Loucy (cell line): ENCODE data around the gene TMEM134.

ENCODE experiments used
- H2AFZ ChIP-seq: fragments of 200-600 bp; sonication (generic); 2 replicates; pipeline ENCODE4 v1.6.0; 2016; ENCODE audit warnings: antibody characterized with exemption, mild to moderate bottlenecking, low read length, moderate library complexity
- H3F3A ChIP-seq: fragments of 200-600 bp; 2 replicates; pipeline ENCODE4 v1.6.0; 2016; ENCODE audit warnings: antibody characterized with exemption, low read depth, mild to moderate bottlenecking
- H3K27me3 ChIP-seq: fragments of 200-600 bp; sonication (generic); 2 replicates; pipeline ENCODE4 v1.6.1; 2014; ENCODE audit warnings: low read length, mild to moderate bottlenecking; ENCODE audit not compliant: insufficient read depth, poor library complexity, severe bottlenecking
- H3K36me3 ChIP-seq: fragments of 200-600 bp; sonication (generic); 2 replicates; pipeline ENCODE4 v1.6.1; 2016; ENCODE audit warnings: low read length; ENCODE audit not compliant: insufficient read depth
- H3K4me1 ChIP-seq: fragments of 200-600 bp; sonication (generic); 2 replicates; pipeline ENCODE4 v1.5.1; 2014; ENCODE audit warnings: low read length, mild to moderate bottlenecking; ENCODE audit not compliant: insufficient read depth, poor library complexity, severe bottlenecking
- H3K4me2 ChIP-seq: fragments of 200-600 bp; sonication (generic); 2 replicates; pipeline ENCODE4 v1.6.0; 2014; ENCODE audit warnings: antibody characterized with exemption, low read length, low read depth, mild to moderate bottlenecking; ENCODE audit not compliant: poor library complexity, severe bottlenecking
- H3K4me3 ChIP-seq: fragments of 200-600 bp; sonication (generic); 2 replicates; pipeline ENCODE4 v1.5.1; 2014; ENCODE audit warnings: low read length, mild to moderate bottlenecking, mixed read lengths; ENCODE audit not compliant: poor library complexity, severe bottlenecking
- H3K79me2 ChIP-seq: fragments of 200-600 bp; sonication (generic); 2 replicates; pipeline ENCODE4 v1.6.1; 2014; ENCODE audit warnings: low read length; ENCODE audit not compliant: insufficient read depth
- H3K9ac ChIP-seq: fragments of 200-600 bp; sonication (generic); 2 replicates; pipeline ENCODE4 v1.6.0; 2014; ENCODE audit warnings: mild to moderate bottlenecking, low read depth, low read length, moderate library complexity; ENCODE audit not compliant: poor library complexity, severe bottlenecking
- H3K9me2 ChIP-seq: fragments of 200-600 bp; sonication (generic); replicated peaks from 2 replicates; pipeline ENCODE4 v1.6.1; 2016; ENCODE audit warnings: low read depth, low read length, mixed read lengths
- H3K9me3 ChIP-seq: fragments of 200-600 bp; sonication (generic); 2 replicates; pipeline ENCODE4 v1.6.1; 2014; ENCODE audit warnings: mild to moderate bottlenecking, antibody characterized with exemption, low read length, low read depth; ENCODE audit not compliant: insufficient read depth
- H4K20me1 ChIP-seq: fragments of 200-600 bp; sonication (generic); 2 replicates; pipeline ENCODE4 v1.6.0; 2014; ENCODE audit warnings: antibody characterized with exemption, low read length, mild to moderate bottlenecking; ENCODE audit not compliant: insufficient read depth, poor library complexity, severe bottlenecking
- CTCF ChIP-seq: fragments of 200-600 bp; sonication (generic); conservative IDR thresholded peaks from 2 replicates; pipeline ENCODE4 v1.5.1; 2014; ENCODE audit warnings: mild to moderate bottlenecking, antibody characterized with exemption, low read length
- EZH2phosphoT487 ChIP-seq: fragments of 200-600 bp; IDR thresholded peaks from 2 replicates; pipeline ENCODE4 v1.6.1; 2018; ENCODE audit warnings: antibody characterized with exemption, mild to moderate bottlenecking, moderate library complexity, borderline replicate concordance

Gene TMEM134

GRCh38 chr11:67500831-67501715, 32.0 kb upstream of the TMEM134 start:
- Histone ChIP-seq H3K9ac (peak overlapping the region; percentile 46), H3K4me3 (no peak overlapping the region), H3K4me1 (peaks cover 32% of the 10 kb centered on the region)

DNA sequence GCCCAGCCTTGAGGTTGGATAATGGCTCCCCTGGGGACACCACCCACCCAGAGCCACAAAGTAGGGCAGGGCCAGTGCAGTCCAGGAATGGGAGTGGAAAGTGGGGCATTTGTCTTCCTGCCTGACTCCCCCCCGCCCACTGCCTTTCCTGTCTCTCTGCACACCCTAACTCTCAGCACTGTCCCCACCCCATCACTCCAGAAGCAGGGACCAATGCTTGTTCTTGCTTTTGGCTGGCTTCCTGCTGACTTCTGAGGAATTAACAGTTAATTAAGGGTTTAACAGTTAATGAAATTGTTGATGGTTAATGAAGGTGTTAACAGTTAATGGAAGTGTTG, 31.4 kb upstream of the TMEM134 start:
- H3K4me1 ChIP-seq, result peaks cover 26% of the 10 kb centered on the region
- H3K36me3 ChIP-seq, result peaks cover 4% of the 10 kb centered on the region; the same call in 1 of the 2 replicates
- H3K79me2 ChIP-seq, result peaks cover 23% of the 10 kb centered on the region
- peak overlapping the region; percentile 53 for H3K4me2 ChIP-seq
- no peaks in the 10 kb centered on the region for H3K27me3 ChIP-seq
- H4K20me1 ChIP-seq, result peaks cover 11% of the 10 kb centered on the region
- no peaks in the 10 kb centered on the region for H3K9me2 ChIP-seq
- H3F3A ChIP-seq, result peaks cover 1% of the 10 kb centered on the region
- peak overlapping the region; percentile 46 for H3K9ac ChIP-seq
- no peaks in the 10 kb centered on the region for H3K9me3 ChIP-seq
- no peak overlapping the region for H3K4me3 ChIP-seq
- no peak overlapping the region for H2AFZ ChIP-seq
- TF ChIP-seq EZH2phosphoT487 (no peak), CTCF (no peak)

More at GRCh38 chr11:67500831-67501715, 32.0 kb upstream of the TMEM134 start:
- H3K79me2 ChIP-seq, result peaks cover 23% of the 10 kb centered on the region
- no peak for TF ChIP-seq CTCF
- no peak for TF ChIP-seq EZH2phosphoT487
- peaks cover 4% of the 10 kb centered on the region; the same call in 1 of the 2 replicates for H3K36me3 ChIP-seq
- peaks cover 6% of the 10 kb centered on the region for H3F3A ChIP-seq
- peaks cover 16% of the 10 kb centered on the region for H4K20me1 ChIP-seq
- no peaks in the 10 kb centered on the region for H3K9me3 ChIP-seq
- H3K27me3 ChIP-seq, result no peaks in the 10 kb centered on the region
- no peaks in the 10 kb centered on the region for H3K9me2 ChIP-seq
- no peak overlapping the region for H2AFZ ChIP-seq
- H3K4me2 ChIP-seq, result peak overlapping the region; percentile 53

DNA sequence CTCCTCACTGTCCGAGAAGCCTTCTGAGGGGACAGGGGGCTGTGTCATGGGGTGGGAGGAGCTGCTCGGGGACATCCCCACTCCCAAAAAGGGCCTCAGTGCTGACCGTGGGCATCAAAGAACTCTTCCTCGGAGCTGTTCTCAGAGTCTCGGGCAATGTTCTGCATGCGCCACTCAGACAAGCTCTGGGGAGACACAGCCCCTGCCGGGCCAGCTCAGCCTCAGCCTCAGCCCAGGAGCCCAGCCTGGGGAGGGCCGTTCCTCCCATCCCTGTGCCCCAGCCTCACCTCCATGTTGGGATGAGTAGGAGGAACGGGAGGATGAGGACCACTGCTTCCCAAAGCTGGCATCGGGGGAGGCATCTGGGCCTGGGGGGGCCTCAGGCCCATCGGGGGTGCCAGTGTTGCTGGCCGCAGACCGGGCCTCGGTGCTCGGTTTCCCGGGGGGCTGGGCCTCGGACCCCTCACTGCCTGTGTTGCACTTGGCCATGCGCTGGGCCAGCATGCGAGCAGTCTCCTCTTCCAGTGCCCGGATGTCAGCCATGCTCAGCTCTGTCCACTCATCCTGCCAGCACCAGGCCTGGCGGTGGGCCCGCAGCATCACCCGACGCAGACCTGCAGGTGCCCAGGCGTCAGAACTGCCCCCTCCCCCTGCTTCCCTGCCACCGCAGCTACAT, 30.9 kb upstream of the TMEM134 start:
- Histone ChIP-seq H3K36me3 (peaks cover 4% of the 10 kb centered on the region; the same call in 1 of the 2 replicates), H3K9ac (no peak overlapping the region), H3K79me2 (peaks cover 23% of the 10 kb centered on the region), H3K4me1 (peaks cover 24% of the 10 kb centered on the region), H2AFZ (no peak overlapping the region), H3K27me3 (no peaks in the 10 kb centered on the region), H3K9me2 (no peaks in the 10 kb centered on the region), H3K4me2 (peak overlapping the region; percentile 53), H3F3A (no peaks in the 10 kb centered on the region), H4K20me1 (peaks cover 10% of the 10 kb centered on the region), H3K9me3 (no peaks in the 10 kb centered on the region), H3K4me3 (no peak overlapping the region)
- TF ChIP-seq CTCF, result no peak
- TF ChIP-seq EZH2phosphoT487, result no peak
